IMR-90 (cell line): Measurements from ENCODE around the gene HDAC10. TPM values are rescaled to one million over a fixed set of nuclear protein-coding genes. Genes with fewer than 3 reads are reported as not detected.

Experiments used
- ATAC-seq: fragments of 200-7000 bp; cut with Tn5 transposase; 2 replicates; pipeline ENCODE4 v1.9.1; 2020; ENCODE audit warnings: low read depth, mild to moderate bottlenecking, moderate library complexity
- BruUV-seq: library from RNA; stranded (reverse); fragments of 400-500 nt; replicated peaks from 2 replicates; lab custom pipeline; 2021; lab: Mats Ljungman, UMichigan
- CTCF ChIA-PET: fragments of 300-600 bp; formaldehyde crosslinking; extraction: SDS; loops from one replicate; lab custom pipeline; 2021; ENCODE audit warnings: antibody characterized with exemption; lab: Yijun Ruan, JAX
- POLR2A ChIA-PET: fragments of 300-600 bp; sonication (Branson Sonifier 250); formaldehyde crosslinking; loops from one replicate; lab custom pipeline; 2022; ENCODE audit warnings: antibody characterized with exemption; ENCODE audit not compliant: unreplicated experiment; lab: Charles Lee
- DNase-seq: peaks from one replicate; pipeline ENCODE4 v3.0.0; 2013
- H2AFZ ChIP-seq: replicated peaks from 2 replicates; pipeline ENCODE3; 2013; ENCODE audit warnings: low read length, mild to moderate bottlenecking; ENCODE audit not compliant: poor library complexity
- H2AK5ac ChIP-seq: 2 replicates; pipeline ENCODE4 v1.6.1; 2013; ENCODE audit warnings: low read depth, low read length, inconsistent platforms
- H2AK9ac ChIP-seq: replicated peaks from 2 replicates; pipeline ENCODE3; 2013; ENCODE audit warnings: mild to moderate bottlenecking, low read depth, low read length, moderate library complexity; ENCODE audit not compliant: poor library complexity
- H2BK120ac ChIP-seq: 2 replicates; pipeline ENCODE4 v1.6.1; 2013; ENCODE audit warnings: low read depth, low read length, inconsistent platforms
- H2BK15ac ChIP-seq: 3 replicates; pipeline ENCODE4 v1.6.1; 2013; ENCODE audit warnings: low read depth, low read length, inconsistent platforms
- H2BK20ac ChIP-seq: 2 replicates; pipeline ENCODE4 v1.6.1; 2013; ENCODE audit warnings: low read depth, mild to moderate bottlenecking, inconsistent platforms, low read length, moderate library complexity
- H2BK5ac ChIP-seq: 2 replicates; pipeline ENCODE4 v1.6.1; 2013; ENCODE audit warnings: mild to moderate bottlenecking, low read depth, low read length, inconsistent platforms; ENCODE audit not compliant: poor library complexity, severe bottlenecking
- H3K14ac ChIP-seq: replicated peaks from 2 replicates; pipeline ENCODE4 v1.6.1; 2013; ENCODE audit warnings: low read depth, low read length, inconsistent platforms
- H3K18ac ChIP-seq: 2 replicates; pipeline ENCODE4 v1.6.1; 2013; ENCODE audit warnings: low read depth, low read length, control low read depth
- H3K23ac ChIP-seq: 2 replicates; pipeline ENCODE4 v1.6.1; 2013; ENCODE audit warnings: low read depth, low read length, inconsistent platforms
- H3K27ac ChIP-seq: 2 replicates; pipeline ENCODE4 v1.5.1; 2013; ENCODE audit warnings: mild to moderate bottlenecking, control low read depth, low read length; ENCODE audit not compliant: insufficient read depth
- H3K27me3 ChIP-seq: 2 replicates; pipeline ENCODE4 v1.6.1; 2013; ENCODE audit warnings: low read length; ENCODE audit not compliant: control insufficient read depth, insufficient read depth
- H3K36me3 ChIP-seq: 2 replicates; pipeline ENCODE4 v1.6.1; 2013; ENCODE audit warnings: low read length, mixed read lengths; ENCODE audit not compliant: control insufficient read depth, insufficient read depth
- H3K4ac ChIP-seq: 2 replicates; pipeline ENCODE4 v1.6.1; 2013; ENCODE audit warnings: low read depth, low read length, inconsistent platforms
- H3K4me1 ChIP-seq: 2 replicates; pipeline ENCODE4 v1.6.1; 2013; ENCODE audit warnings: low read length, mixed read lengths; ENCODE audit not compliant: control insufficient read depth, insufficient read depth
- H3K4me2 ChIP-seq: 2 replicates; pipeline ENCODE4 v1.6.1; 2013; ENCODE audit warnings: low read depth, mild to moderate bottlenecking, control low read depth, low read length, moderate library complexity
- H3K4me3 ChIP-seq: 2 replicates; pipeline ENCODE4 v1.5.1; 2013; ENCODE audit warnings: low read depth, mild to moderate bottlenecking, control low read depth, low read length, moderate library complexity; ENCODE audit not compliant: insufficient read depth
- H3K56ac ChIP-seq: 2 replicates; pipeline ENCODE4 v1.6.1; 2013; ENCODE audit warnings: low read length, inconsistent platforms; ENCODE audit not compliant: insufficient read depth; ENCODE audit errors: extremely low read depth
- H3K79me1 ChIP-seq, 2 experiments: 2 replicates each; pipeline ENCODE4 v1.6.1; 2013; ENCODE audit warnings: low read length in 2 of 2, inconsistent platforms in 1 of 2, low read depth in 1 of 2
- H3K9ac ChIP-seq: 2 replicates; pipeline ENCODE4 v1.6.1; 2013; ENCODE audit warnings: low read depth, low read length, control low read depth
- H3K9me1 ChIP-seq: 2 replicates; pipeline ENCODE4 v1.6.1; 2013; ENCODE audit warnings: low read length, inconsistent platforms; ENCODE audit not compliant: insufficient read depth
- H3K9me3 ChIP-seq: 2 replicates; pipeline ENCODE4 v1.6.1; 2013; ENCODE audit warnings: low read length; ENCODE audit not compliant: control insufficient read depth, insufficient read depth
- H4K20me1 ChIP-seq: 2 replicates; pipeline ENCODE4 v1.6.1; 2013; ENCODE audit warnings: low read length, inconsistent platforms; ENCODE audit not compliant: insufficient read depth
- H4K5ac ChIP-seq: 2 replicates; pipeline ENCODE4 v1.6.1; 2013; ENCODE audit warnings: mild to moderate bottlenecking, low read depth, low read length, control low read depth
- H4K8ac ChIP-seq, 2 experiments: 2 replicates each; pipeline ENCODE4 v1.6.1; 2013; ENCODE audit warnings: low read depth in 2 of 2, low read length in 2 of 2, control low read depth in 1 of 2, inconsistent platforms in 1 of 2
- H4K91ac ChIP-seq: 2 replicates; pipeline ENCODE4 v1.6.1; 2013; ENCODE audit warnings: low read depth, low read length, inconsistent platforms; ENCODE audit not compliant: insufficient read depth
- FOS ChIP-seq: fragments of 150-350 bp; IDR thresholded peaks from 2 replicates; pipeline ENCODE4 v1.6.1; 2016; ENCODE audit warnings: low read depth, low read length
- RAD21 ChIP-seq: IDR thresholded peaks from 2 replicates; pipeline ENCODE4 v1.6.1; 2012; ENCODE audit warnings: low read length, improper control_type of control experiment
- WGBS, 2 experiments: methylation state at CpG; one replicate each; pipeline versions ENCODE4 v1.1.5 to v1.1.7; 2013; ENCODE audit warnings: missing lambda C conversion rate in 2 of 2; ENCODE audit not compliant: insufficient read length in 1 of 2; ENCODE audit errors: extremely low coverage in 2 of 2; 5-methylcytosine and 5-hydroxymethylcytosine counted together
- dilution Hi-C: fragments of 300-500 bp; cut with HindIII; formaldehyde crosslinking; loops from one replicate; pipeline ENCODE4 v1.14.3; 2018; ENCODE audit warnings: low sequenced_read_pairs; ENCODE audit not compliant: unreplicated experiment
- in situ Hi-C: fragments of 300-500 bp; cut with MboI; formaldehyde crosslinking; loops from 3 replicates; pipeline ENCODE4 v1.14.3; 2019; ENCODE audit warnings: low sequenced_read_pairs, inconsistent platforms, mixed read lengths
- intact Hi-C: fragments of 100-400 bp; cut with micrococcal nuclease; formaldehyde crosslinking; loops from 2 replicates; pipeline ENCODE4 v1.10.0; 2022
- polyA plus RNA-seq, 3 experiments: library from polyadenylated mRNA; depleted of rRNA; stranded (reverse); fragments of >200 nt; gene quantifications; 2 replicates each; pipeline ENCODE4 v1.2.3, GENCODE V29; 2012; ENCODE audit warnings: low replicate concordance in 1 of 3
- total RNA-seq: library from RNA; depleted of rRNA; stranded (reverse); fragments of >200 nt; gene quantifications from 2 replicates; pipeline ENCODE4 v1.2.3, GENCODE V29; 2012

The HDAC10 gene
- total and polyA plus RNA-seq, 2 of the 4 experiments (the other 2 are of a cell fraction): 3.9 to 35.7 TPM

- ChIA-PET POLR2A (interaction anchor here (0.6 kb wide), 1 partner anchor 249 kb away, joined by 6 read pairs; no protein-coding TSS in a partner anchor), CTCF (interaction anchor here (0.6 to 1.0 kb wide), 3 partner anchors 22 to 377 kb away, joined by 3 to 10 read pairs (median 3); no protein-coding TSS in a partner anchor)
- intact Hi-C loops (loop anchor here (2.0 kb wide), 1 partner anchor 255 kb away; no protein-coding TSS in a partner anchor), dilution Hi-C loops (no loop called here), in situ Hi-C loops (no loop called here)
- Histone ChIP-seq H3K4me2 (peak overlapping the region; percentile 95), H3K18ac (no peak overlapping the region), H3K9me3 (no peaks in the 10 kb centered on the region), H2BK15ac (no peak overlapping the region), H3K4me3 (peak overlapping the region; percentile 96), H2BK120ac (no peak overlapping the region), H3K36me3 (peaks cover 32% of the 10 kb centered on the region), H2BK5ac (no peak overlapping the region), H3K23ac (peak overlapping the region; percentile 11), H3K9ac (peak overlapping the region; percentile 90), H3K9me1 (0 out of 2 replicates have a peak, but pooled peaks cover 3% of the 10 kb centered on the region), H4K20me1 (peaks cover 41% of the 10 kb centered on the region), H2AK5ac (peak overlapping the region; percentile 64; the same call in 1 of the 2 replicates), H3K4ac (peak overlapping the region; percentile 48), H3K14ac (peak overlapping the region; percentile 61), H4K5ac (no peak overlapping the region), H3K56ac (0 out of 2 replicates have a peak overlapping the region, but pooled peaks have one; percentile 20), H4K8ac (peak overlapping the region; percentile 16 to 99; a peak in 3 of 4 replicates), H2BK20ac (no peak overlapping the region), H2AFZ (peak overlapping the region; percentile 96), H3K4me1 (peaks cover 5% of the 10 kb centered on the region), H3K27ac (peak overlapping the region; percentile 81), H2AK9ac (peak overlapping the region; percentile 88), H3K79me1 (peaks cover 15 to 62% of the 10 kb centered on the region in 2 experiments), H3K27me3 (no peaks in the 10 kb centered on the region), H4K91ac (no peak overlapping the region)
- DNase-seq (peak; percentile 16), ATAC-seq (no peak)
- BruUV-seq: no TSS peak
- WGBS, 2 experiments: 28% methylated on average over 13 of the region's 27 CpGs; no CpG with 5 or more reads in 1 of the 2 experiments
- TF ChIP-seq FOS: no peak
- no peak for TF ChIP-seq RAD21
Measured at GRCh38 chr22:50243685-50244419, 7.2 kb downstream of the HDAC10 start.
